ENCODE data around the gene TAL1. TPM values are rescaled to one million over a fixed set of nuclear protein-coding genes. Genes with fewer than 3 reads are reported as not detected.
A peak's percentile ranks its signal among the peaks of the same experiment; 100 is the strongest.

TAL1 gene
- total RNA-seq, 1 experiment from 2014 or later = not detected

DNA sequence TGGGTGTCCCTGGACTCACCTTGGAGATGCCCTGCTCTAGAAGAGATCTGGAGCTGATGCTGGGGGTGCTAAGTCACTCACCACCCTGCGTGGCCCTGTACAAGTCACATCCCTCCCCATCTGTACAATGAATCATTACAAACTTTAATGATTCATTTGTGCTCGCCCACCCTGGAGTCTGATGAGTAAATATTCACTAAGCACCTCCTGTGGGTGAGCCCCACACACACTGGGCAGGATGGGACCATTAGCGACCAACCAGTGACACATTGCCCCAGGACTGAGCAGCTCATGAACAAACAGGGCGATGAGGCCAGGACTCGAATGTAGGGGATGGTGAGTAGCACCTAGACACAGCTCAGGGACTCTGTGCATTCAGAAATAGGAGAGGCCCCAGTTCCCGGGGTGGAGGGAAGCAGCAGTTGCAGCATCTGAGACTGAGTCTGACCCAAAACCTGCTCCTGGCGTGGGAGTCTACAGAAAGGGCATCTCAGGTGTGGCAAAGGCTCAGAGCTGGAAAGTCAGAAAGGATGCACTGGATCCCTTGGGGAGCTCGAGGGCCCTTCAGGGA is 24.1 kb downstream of the TAL1 start:
- peak overlapping the region in 1 of 2 experiments; percentile 70; a peak in 3 of 5 replicates for H3K4me3 Mint-ChIP-seq
- peaks cover 2% of the 10 kb centered on the region; the same call in 1 of the 2 replicates for H3K4me1 ChIP-seq (ENCODE audit: insufficient read depth, low read length)

More for the DNA sequence above, 24.1 kb downstream of the TAL1 start:
- Histone ChIP-seq H2BK15ac (ENCODE audit: low read depth, low read length) (no peak overlapping the region), H3K4me2 (ENCODE audit: insufficient read depth, insufficient read length, low read length) (peak overlapping the region; percentile 11), H4K8ac (replicated peaks; ENCODE audit: insufficient read length, low read depth, low read length) (no peak overlapping the region), H2AFZ (ENCODE audit: low read length) (no peak overlapping the region), H3K18ac (ENCODE audit: insufficient read length, low read depth, low read length) (no peak overlapping the region), H3K9ac (ENCODE audit: extremely low read depth, insufficient read length, low read length) (no peak overlapping the region), H2BK20ac (ENCODE audit: low read depth, low read length, poor library complexity, severe bottlenecking) (no peak overlapping the region), H3K79me1 (ENCODE audit: insufficient read depth, low read depth, low read length, poor library complexity, severe bottlenecking) (no peaks in the 10 kb centered on the region), H3T11ph (ENCODE audit: low read length) (no peak overlapping the region), H2BK5ac (ENCODE audit: insufficient read length, low read length) (no peak overlapping the region), H2AK5ac (ENCODE audit: insufficient read length, low read length) (no peak overlapping the region), H3K14ac (ENCODE audit: insufficient read depth, low read length) (no peak overlapping the region), H4K91ac (ENCODE audit: insufficient read length, low read depth, low read length) (no peak overlapping the region), H3K27ac (ENCODE audit: insufficient read length, low read depth, low read length) (no peak overlapping the region), H3K56ac (ENCODE audit: insufficient read length, low read depth, low read length) (no peak overlapping the region), H3K23me2 (ENCODE audit: insufficient read length, low read depth, low read length, poor library complexity, severe bottlenecking) (no peaks in the 10 kb centered on the region), H4K20me1 (ENCODE audit: control insufficient read depth, insufficient read depth, insufficient read length) (no peaks in the 10 kb centered on the region), H2BK120ac (ENCODE audit: low read depth, low read length, poor library complexity, severe bottlenecking) (no peak overlapping the region), H2BK12ac (ENCODE audit: insufficient read length, low read depth, low read length) (no peak overlapping the region), H3K9me3 (ENCODE audit: control insufficient read depth, low read depth, low read length) (no peaks in the 10 kb centered on the region), H3K79me2 (ENCODE audit: insufficient read depth, low read length) (no peaks in the 10 kb centered on the region), H3K23ac (ENCODE audit: insufficient read length, low read depth, low read length) (no peak overlapping the region), H3K4ac (ENCODE audit: low read depth, low read length) (no peak overlapping the region), H3K27me3 (ENCODE audit: insufficient read depth, low read length) (no peaks in the 10 kb centered on the region; the same call in 1 of the 2 replicates), H4K5ac (ENCODE audit: insufficient read length, low read depth, low read length) (no peak overlapping the region)
- no peak overlapping the region for H3K27ac Mint-ChIP-seq
- H3K27me3 Mint-ChIP-seq (ENCODE audit: low read depth) = peaks cover 78% of the 10 kb centered on the region
- peaks cover 7 to 10% of the 10 kb centered on the region in 2 experiments; a peak in 4 of 5 replicates for H3K9me3 Mint-ChIP-seq
- DNase-seq = no peak
- no peaks in the 10 kb centered on the region; a peak in 1 of 7 replicates for H3K36me3 Mint-ChIP-seq (ENCODE audit: insufficient read depth in 1 of 3, low read depth in 3 of 3)
- no CpG with 5 or more reads among the region's 8 CpGs for WGBS (ENCODE audit: extremely low coverage, insufficient read length, low lambda C conversion rate)
- TF ChIP-seq, protein P1, sequence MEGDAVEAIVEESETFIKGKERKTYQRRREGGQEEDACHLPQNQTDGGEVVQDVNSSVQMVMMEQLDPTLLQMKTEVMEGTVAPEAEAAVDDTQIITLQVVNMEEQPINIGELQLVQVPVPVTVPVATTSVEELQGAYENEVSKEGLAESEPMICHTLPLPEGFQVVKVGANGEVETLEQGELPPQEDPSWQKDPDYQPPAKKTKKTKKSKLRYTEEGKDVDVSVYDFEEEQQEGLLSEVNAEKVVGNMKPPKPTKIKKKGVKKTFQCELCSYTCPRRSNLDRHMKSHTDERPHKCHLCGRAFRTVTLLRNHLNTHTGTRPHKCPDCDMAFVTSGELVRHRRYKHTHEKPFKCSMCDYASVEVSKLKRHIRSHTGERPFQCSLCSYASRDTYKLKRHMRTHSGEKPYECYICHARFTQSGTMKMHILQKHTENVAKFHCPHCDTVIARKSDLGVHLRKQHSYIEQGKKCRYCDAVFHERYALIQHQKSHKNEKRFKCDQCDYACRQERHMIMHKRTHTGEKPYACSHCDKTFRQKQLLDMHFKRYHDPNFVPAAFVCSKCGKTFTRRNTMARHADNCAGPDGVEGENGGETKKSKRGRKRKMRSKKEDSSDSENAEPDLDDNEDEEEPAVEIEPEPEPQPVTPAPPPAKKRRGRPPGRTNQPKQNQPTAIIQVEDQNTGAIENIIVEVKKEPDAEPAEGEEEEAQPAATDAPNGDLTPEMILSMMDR (conservative IDR thresholded peaks at IDR 0.05) = no peak
- peaks cover 33 to 35% of the 10 kb centered on the region in 2 experiments for H3K4me1 Mint-ChIP-seq
